ENCODE results near the gene LRMDA.
A peak's percentile ranks its signal among the peaks of the same experiment; 100 is the strongest.

Gene LRMDA

GRCh38 chr10:76188216-76188615 is 756.8 kb downstream of the LRMDA start:
- ChIA-PET POLR2A (no interaction called here), CTCF (interaction anchor here (0.7 kb wide), 1 partner anchor 725 kb away, joined by 3 read pairs; no protein-coding TSS in a partner anchor)
- H3K4me1 ChIP-seq (ENCODE audit: control insufficient read depth, insufficient read depth, low read length) = peaks cover 7% of the 10 kb centered on the region
- H3K9me3 ChIP-seq (ENCODE audit: control insufficient read depth, insufficient read depth, low read depth, low read length) = no peaks in the 10 kb centered on the region
- H3K4me3 ChIP-seq (ENCODE audit: low read depth, low read length) = no peak overlapping the region
- no peak overlapping the region for H3K27ac ChIP-seq (ENCODE audit: extremely low read depth, low read depth, low read length)
- no peaks in the 10 kb centered on the region for H3K36me3 ChIP-seq (ENCODE audit: control insufficient read depth in 2 of 2, insufficient read depth in 1 of 2, low read length in 2 of 2)
- no peak for TF ChIP-seq ZNF747 (tag by site-specific recombination; IDR thresholded peaks at IDR 0.05)

GRCh38 chr10:76190634-76191270 is 759.3 kb downstream of the LRMDA start:
- peaks cover 7% of the 10 kb centered on the region for H3K4me1 ChIP-seq (ENCODE audit: control insufficient read depth, insufficient read depth, low read length)
- H3K9me3 ChIP-seq (ENCODE audit: control insufficient read depth, insufficient read depth, low read depth, low read length) = no peaks in the 10 kb centered on the region
- H3K27ac ChIP-seq (ENCODE audit: extremely low read depth, low read depth, low read length) = no peak overlapping the region
- TF ChIP-seq TCF7L2 (IDR thresholded peaks at IDR 0.05; ENCODE audit: borderline replicate concordance, low read depth, low read length) = peak; percentile 92
- TF ChIP-seq GFI1B (tag by site-specific recombination; IDR thresholded peaks at IDR 0.05) = no peak
- no peak for TF ChIP-seq ZNF10 (tag by site-specific recombination; IDR thresholded peaks at IDR 0.05)
- H3K4me3 ChIP-seq (ENCODE audit: low read depth, low read length) = no peak overlapping the region
- CTCF ChIA-PET = no interaction called here
- H3K36me3 ChIP-seq (ENCODE audit: control insufficient read depth in 2 of 2, insufficient read depth in 1 of 2, low read length in 2 of 2) = no peaks in the 10 kb centered on the region
- POLR2A ChIA-PET = interaction anchor here (0.6 kb wide), 1 partner anchor 433 kb away, joined by 5 read pairs; no protein-coding TSS in a partner anchor

GRCh38 chr10:76191336-76191735 is 759.9 kb downstream of the LRMDA start:
- TF ChIP-seq GFI1B (tag by site-specific recombination; IDR thresholded peaks at IDR 0.05) (no peak), TCF7L2 (IDR thresholded peaks at IDR 0.05; ENCODE audit: borderline replicate concordance, low read depth, low read length) (0 out of 2 replicates have a peak, but pooled peaks have one; percentile 4), ZFP3 (tag by site-specific recombination; IDR thresholded peaks at IDR 0.05; ENCODE audit: low read depth) (no peak), ZNF362 (tag by site-specific recombination; IDR thresholded peaks at IDR 0.05) (no peak)
- Histone ChIP-seq H3K9me3 (ENCODE audit: control insufficient read depth, insufficient read depth, low read depth, low read length) (no peaks in the 10 kb centered on the region), H3K4me1 (ENCODE audit: control insufficient read depth, insufficient read depth, low read length) (peaks cover 7% of the 10 kb centered on the region), H3K4me3 (ENCODE audit: low read depth, low read length) (no peak overlapping the region), H3K27ac (ENCODE audit: extremely low read depth, low read depth, low read length) (no peak overlapping the region), H3K36me3 (ENCODE audit: control insufficient read depth in 2 of 2, insufficient read depth in 1 of 2, low read length in 2 of 2) (no peaks in the 10 kb centered on the region)
- CTCF ChIA-PET = no interaction called here
- POLR2A ChIA-PET = interaction anchor here (0.6 kb wide), 1 partner anchor 434 kb away, joined by 5 read pairs; no protein-coding TSS in a partner anchor

- CTCF ChIA-PET = interaction anchor here (0.7 kb wide), 1 partner anchor 246 kb away, joined by 3 read pairs; no protein-coding TSS in a partner anchor
- peaks cover 7% of the 10 kb centered on the region for H3K4me1 ChIP-seq (ENCODE audit: control insufficient read depth, insufficient read depth, low read length)
- no peaks in the 10 kb centered on the region for H3K9me3 ChIP-seq (ENCODE audit: control insufficient read depth, insufficient read depth, low read depth, low read length)
- H3K36me3 ChIP-seq (ENCODE audit: control insufficient read depth in 2 of 2, insufficient read depth in 1 of 2, low read length in 2 of 2) = no peaks in the 10 kb centered on the region
- POLR2A ChIA-PET = no interaction called here
- H3K27ac ChIP-seq (ENCODE audit: extremely low read depth, low read depth, low read length) = no peak overlapping the region
- H3K4me3 ChIP-seq (ENCODE audit: low read depth, low read length) = no peak overlapping the region
- TF ChIP-seq ZNF585B (tag by site-specific recombination; IDR thresholded peaks at IDR 0.05) (no peak), ZNF692 (tag by site-specific recombination; IDR thresholded peaks at IDR 0.05) (no peak), ZNF26 (tag by site-specific recombination; IDR thresholded peaks at IDR 0.05) (no peak), MYNN (tag by site-specific recombination; IDR thresholded peaks at IDR 0.05; ENCODE audit: borderline replicate concordance) (no peak), ZNF175 (tag by site-specific recombination; IDR thresholded peaks at IDR 0.05) (no peak), ZBTB48 (tag by site-specific recombination; IDR thresholded peaks at IDR 0.05) (no peak), ZFP41 (tag by site-specific recombination; IDR thresholded peaks at IDR 0.05; ENCODE audit: borderline replicate concordance) (no peak), ZXDB (tag by site-specific recombination; IDR thresholded peaks at IDR 0.05) (no peak), ZNF623 (tag by site-specific recombination; IDR thresholded peaks at IDR 0.05) (no peak), ZNF768 (tag by site-specific recombination; IDR thresholded peaks at IDR 0.05) (no peak), ZNF513 (tag by site-specific recombination; IDR thresholded peaks at IDR 0.05) (no peak), ZNF24 (tag by site-specific recombination; IDR thresholded peaks at IDR 0.05) (no peak), ZNF433 (tag by site-specific recombination; IDR thresholded peaks at IDR 0.05; ENCODE audit: low read depth) (no peak)
Observed at GRCh38 chr10:76192151-76192550, 760.7 kb downstream of the LRMDA start.
